Omental fat pad (tissue), 4 donors: ENCODE measurements around the gene CRB3. TPM values are rescaled to one million over a fixed set of nuclear protein-coding genes. Genes with fewer than 3 reads are reported as not detected.

Experiments used
- ATAC-seq: fragments of 150-250 bp; one replicate; pipeline ENCODE4 v1.9.1; 2016; ENCODE audit warnings: mild to moderate bottlenecking, moderate library complexity; ENCODE audit not compliant: low FRiP score
- DNase-seq: peaks from one replicate; pipeline ENCODE4 v3.0.0-alpha.2; 2019; ENCODE audit warnings: low spot score
- CTCF ChIP-seq, 3 donors: fragments of 450-650 bp; IDR thresholded peaks; one replicate each; pipeline ENCODE4 v1.5.1; 2016 to 2017; ENCODE audit warnings: antibody characterized with exemption in 3 of 3, mild to moderate bottlenecking in 3 of 3, moderate library complexity in 2 of 3
- total RNA-seq, 4 donors: library from RNA; depleted of rRNA; stranded (reverse); fragments of >200 nt; gene quantifications; one replicate each; pipeline ENCODE4 v1.1.0, GENCODE V29; 2016

CRB3 gene, protein sequence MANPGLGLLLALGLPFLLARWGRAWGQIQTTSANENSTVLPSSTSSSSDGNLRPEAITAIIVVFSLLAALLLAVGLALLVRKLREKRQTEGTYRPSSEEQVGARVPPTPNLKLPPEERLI
- 1 to 10 TPM in 2 of 4 donors, under 1 TPM in 1, not detected in 1; 0.82 to 6.2 (median 1.1) TPM for total RNA-seq

DNA sequence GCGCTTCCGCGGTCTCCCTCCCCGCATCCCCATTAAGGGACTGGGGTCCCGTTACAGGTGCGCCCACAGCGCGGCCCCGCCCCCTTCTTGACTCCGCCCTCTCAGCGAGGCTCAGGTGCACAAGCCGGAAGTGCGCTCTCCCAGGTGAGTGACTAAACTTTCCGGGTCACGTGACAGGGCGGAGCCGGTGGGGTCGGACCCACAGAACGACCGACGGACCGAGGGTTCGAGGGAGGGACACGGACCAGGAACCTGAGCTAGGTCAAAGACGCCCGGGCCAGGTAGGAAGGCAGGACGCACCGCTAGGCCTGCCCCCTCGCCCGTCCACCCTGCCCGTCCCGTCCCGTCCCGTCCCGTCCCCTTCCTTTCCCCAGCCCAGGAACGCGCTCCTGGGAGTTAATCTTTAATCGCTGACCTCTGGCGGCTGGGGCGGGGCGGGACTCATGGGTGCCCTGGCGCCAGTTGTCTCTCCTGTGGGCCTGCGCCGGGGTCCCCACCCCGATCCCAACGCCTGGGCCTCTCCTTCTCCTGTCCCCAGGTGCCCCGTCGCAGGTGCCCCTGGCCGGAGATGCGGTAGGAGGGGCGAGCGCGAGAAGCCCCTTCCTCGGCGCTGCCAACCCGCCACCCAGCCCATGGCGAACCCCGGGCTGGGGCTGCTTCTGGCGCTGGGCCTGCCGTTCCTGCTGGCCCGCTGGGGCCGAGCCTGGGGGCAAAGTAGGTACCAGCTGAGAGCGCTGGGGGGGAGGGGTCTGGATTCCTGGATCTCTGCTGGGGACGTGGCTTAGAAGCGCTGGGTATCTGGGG, at the start of gene CRB3:
TSS of gene CRB3 (plus strand) at position 202 of the 804 bp plus-strand sequence. CDS start at position 633, 431 bp downstream.
- DNase-seq (no peak), ATAC-seq (no peak)
- no peak for TF ChIP-seq CTCF (IDR thresholded peaks at IDR 0.05)

GRCh38 chr19:6414793-6415590, 49.1 kb upstream of the CRB3 start:
- no peak for TF ChIP-seq CTCF (IDR thresholded peaks at IDR 0.05)
- ATAC-seq, result no peak
- no peak for DNase-seq

DNA sequence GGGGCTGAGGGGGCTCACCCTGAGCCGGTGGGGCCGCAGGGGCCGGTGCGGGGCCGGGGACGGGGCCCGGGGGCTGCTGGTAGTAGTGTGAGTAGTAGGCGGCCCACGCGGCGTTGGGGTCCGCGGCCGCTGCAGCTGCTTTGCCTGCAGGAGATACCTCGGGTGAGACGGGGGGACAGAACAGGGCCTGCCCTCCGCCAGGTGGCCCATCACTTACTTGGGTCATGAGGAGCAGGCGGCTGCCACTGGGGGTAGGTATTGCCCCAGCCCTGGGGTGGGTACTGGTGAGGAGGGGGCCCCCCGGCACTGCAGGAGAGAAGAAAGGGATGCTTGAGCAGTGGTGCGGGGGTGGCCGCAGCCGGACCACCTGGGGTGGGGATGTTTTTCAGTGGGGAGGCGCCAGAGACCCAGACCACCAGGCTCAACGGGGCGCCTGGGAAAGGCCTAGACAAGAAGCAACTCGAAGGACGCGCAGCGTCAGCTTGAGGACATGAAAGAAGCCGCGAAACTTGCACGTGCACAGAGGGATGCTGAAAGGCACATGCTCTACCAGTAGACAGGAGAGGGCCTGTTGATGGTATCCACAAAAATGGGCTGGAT, 48.4 kb upstream of the CRB3 start:
- no peak for DNase-seq
- no peak for ATAC-seq
- no peak for TF ChIP-seq CTCF (IDR thresholded peaks at IDR 0.05)

GRCh38 chr19:6416658-6417405, 47.2 kb upstream of the CRB3 start:
- no peak for ATAC-seq
- no peak for DNase-seq
- no peak for TF ChIP-seq CTCF (IDR thresholded peaks at IDR 0.05)

GRCh38 chr19:6417713-6418561, 46.1 kb upstream of the CRB3 start:
- TF ChIP-seq CTCF (IDR thresholded peaks at IDR 0.05), result no peak
- ATAC-seq, result no peak

DNA sequence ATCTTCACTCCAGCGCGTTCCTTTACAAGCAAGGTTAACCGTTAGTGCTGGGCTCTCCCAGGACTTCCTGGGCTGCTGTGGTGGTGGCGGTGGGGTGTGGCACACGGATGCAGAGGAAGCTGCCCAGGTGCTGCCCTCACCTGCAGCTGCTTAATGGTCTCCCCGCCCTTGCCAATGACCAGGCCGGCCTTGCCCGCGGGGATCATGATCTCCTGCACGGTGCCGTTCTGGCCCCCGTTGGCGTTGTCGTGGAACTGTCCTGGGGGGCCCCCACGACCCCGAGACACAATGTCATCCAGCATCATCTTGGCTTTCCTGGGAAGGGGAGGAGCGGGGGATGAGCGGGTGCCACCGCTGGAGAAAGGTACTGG, 45.5 kb upstream of the CRB3 start:
- ATAC-seq (no peak), DNase-seq (no peak)
- no peak for TF ChIP-seq CTCF (IDR thresholded peaks at IDR 0.05)

More at GRCh38 chr19:6417713-6418561, 46.1 kb upstream of the CRB3 start:
- no peak for DNase-seq
